T-helper 9 cell (primary cell): ENCODE measurements around the gene GNS.
A peak's percentile ranks its signal among the peaks of the same experiment; 100 is the strongest.

Experiments
- DNase-seq: peaks from one replicate; pipeline ENCODE4 v3.0.0-alpha.2; 2020

GNS gene

DNA sequence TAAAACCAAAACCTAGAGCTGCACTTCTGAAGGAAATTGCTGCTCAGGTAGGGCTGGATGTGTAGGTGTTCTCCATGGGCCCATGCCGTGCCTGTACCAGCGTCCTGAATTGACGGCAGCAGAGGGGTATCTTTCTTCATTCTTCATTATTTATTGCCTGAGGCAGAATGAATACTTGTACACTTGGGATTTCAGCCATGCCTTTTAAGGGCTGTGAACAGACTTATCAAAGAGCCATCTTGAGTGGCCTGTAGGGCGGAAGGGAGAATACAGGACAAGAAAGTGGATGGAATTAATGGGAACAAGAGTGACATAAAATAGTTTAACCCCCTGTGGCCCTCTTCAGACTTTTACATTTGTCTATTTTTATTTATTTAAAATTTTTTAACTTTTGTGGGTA lies 87.5 kb downstream of the GNS start:
- no peak for DNase-seq

DNA sequence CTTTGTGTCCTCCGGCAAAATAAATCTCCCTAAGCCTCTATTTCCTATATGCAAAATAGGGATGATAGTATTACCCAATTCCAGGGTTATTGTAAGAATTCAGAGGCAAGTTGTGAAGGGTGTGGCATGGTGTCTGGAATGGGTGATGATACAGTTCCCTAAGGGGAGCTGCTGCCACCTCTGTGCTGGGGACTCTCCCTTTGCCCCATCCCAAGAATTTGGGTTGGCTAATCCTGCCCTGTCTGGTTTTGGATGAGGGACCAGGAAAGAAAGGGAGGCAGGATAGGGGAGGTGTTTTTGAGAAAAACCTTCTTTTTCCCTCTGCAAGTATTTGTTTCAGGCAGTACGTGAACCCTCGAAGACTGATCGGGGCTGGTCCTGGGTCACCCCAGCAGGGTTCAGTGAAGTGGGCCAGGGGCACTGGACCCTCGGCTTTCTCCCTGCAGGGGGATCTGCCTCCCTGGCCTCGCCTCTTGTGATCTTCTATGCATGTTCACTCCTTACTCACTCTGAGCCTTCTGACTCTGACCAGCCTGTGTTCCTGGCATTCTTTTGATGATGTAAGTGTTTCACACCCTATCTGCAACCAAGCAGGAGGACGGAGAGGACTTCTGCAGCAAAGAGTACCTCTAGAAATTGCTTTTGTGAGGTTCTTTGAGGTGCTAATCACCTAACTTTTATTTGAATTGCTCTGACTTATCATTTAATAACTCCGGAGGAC lies 88.1 kb downstream of the GNS start:
- no peak for DNase-seq

DNA sequence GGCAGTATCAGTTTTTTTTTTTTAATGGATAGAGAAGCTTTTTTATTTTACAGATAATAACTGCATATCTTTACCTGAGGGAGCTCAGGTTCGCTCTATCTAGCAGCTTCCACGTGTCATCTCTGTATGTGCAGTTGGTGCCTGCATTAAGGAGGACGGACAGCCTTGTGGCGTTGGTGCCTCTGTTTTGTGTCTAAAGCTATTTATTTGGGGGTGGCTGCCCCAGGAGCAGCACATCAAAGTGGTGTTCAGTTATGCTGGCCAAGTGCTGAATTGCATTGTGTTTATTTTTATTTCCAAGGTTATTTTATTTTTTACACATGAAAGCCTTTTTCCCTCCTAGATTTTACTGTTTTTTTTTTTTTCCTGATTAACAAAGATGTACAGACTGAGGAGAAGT lies 89.2 kb downstream of the GNS start:
- no peak for DNase-seq

DNA sequence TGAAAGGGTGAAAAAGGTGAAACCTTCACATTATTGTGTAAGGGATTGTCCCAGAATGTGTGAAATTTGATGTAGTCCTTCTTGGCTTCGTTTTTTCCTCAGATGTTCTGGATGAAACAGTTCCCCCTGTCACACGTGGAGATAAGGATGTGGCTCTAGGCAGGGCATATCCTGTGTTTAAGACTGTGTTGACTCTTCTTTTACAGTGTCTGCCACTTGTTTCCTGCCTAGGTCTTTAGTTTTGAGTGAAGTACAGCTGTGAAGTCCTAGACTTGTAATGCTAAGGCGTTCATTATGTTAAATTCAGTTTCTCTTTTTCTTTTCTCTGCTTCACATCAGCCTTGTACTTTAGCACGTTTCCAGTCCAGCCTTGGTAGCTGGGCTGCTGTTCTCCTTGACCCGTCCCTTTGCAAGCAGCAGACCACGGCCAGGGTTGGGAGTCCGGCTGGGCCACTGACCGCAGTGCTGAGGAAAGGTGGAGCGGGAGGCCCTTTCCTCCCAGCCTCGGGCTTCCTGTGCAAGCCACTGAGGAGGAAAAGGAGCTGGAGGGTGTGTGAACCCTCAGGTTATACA lies 89.8 kb downstream of the GNS start:
- DNase-seq: no peak

DNA sequence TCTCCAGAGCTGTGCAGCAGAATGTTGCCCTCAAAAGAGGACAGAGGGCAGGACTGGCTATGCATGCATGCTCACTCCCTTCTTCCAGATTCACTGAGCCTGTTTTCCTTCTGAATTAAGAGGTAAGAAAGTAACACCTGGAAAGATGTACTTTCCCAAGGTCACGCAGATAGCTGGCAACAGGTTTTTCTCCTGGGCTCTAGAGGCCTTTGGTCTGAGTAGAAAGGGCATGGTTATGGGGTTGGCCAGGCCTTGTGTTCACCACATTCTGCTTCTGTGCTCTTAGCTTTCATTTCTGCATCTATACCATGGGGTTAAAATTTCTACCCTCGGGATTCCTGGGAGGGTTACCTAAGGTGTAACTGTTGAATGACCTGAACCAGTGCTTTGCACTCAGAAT lies 91.4 kb downstream of the GNS start:
- no peak for DNase-seq

DNA sequence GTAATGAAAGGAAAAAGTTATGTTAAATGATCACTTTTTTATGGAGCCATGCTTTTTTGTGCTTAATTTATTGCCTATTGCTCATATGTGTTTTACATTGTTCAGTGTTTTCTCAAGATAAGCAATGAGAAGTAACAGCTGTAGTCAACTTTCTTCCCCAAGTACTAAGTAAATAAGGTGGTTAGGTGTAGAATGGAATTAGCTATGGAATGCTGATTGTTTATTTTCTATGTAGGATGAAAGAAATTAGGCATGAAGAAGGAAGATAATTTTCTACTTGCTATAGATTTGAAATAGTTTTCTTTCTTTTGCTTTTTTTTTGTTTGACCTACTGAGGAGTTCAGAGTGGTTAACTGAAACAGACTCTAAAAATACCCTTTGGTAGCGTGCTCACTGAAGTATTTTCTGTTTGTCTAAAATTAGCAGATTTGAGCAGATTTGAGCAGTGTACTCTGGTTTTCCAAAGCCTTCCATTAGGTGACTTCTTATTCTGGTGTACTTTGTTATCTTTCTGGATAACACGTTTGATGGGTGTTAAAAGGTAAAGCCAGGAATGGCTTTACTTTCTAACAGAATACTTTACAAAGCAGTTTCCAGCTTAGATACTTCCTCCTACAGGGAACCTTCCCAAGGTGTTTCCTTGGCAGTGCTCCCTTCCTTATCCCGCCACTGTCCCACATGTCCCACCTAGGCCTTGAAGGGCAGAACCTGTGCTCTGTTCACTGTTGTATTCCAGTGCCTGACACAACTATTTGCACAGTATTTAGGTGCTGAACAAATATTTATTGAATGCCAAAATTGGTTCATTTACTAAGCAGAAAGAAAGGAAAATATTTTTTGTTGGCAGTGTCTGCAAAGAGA lies 92.9 kb downstream of the GNS start:
- no peak for DNase-seq

DNA sequence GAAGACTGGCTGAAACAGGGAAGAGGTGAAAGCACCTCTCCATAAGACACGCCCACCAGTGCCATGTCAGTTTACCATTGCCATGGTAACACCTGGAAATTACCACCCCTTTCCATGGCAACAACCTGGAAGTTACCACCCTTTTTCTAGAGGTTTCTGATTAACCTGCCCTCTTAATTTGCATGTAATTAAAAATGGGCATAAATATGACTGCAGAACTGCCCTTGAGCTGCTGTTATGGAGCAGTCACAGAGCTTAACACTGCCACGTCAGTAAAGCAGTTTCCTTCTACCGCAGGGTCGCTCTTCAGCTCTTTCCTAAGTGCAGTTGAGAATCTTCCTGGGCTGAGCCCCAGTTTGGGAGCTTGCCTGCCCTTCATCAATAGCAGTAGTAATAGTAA lies 93.7 kb downstream of the GNS start:
- peak; percentile 51 for DNase-seq
